Epithelial cell of esophagus (primary cell): ENCODE results near the gene RGS12.

ENCODE experiments used
- DNase-seq: peaks from one replicate; pipeline ENCODE4 v3.0.0; 2010; ENCODE audit warnings: low read depth
- H3K4me3 ChIP-seq: 2 replicates; pipeline ENCODE4 v1.5.1; 2011; ENCODE audit warnings: mild to moderate bottlenecking, low read length, control low read depth
- TF ChIP-seq, protein P1 (sequence below): IDR thresholded peaks from 2 replicates; pipeline ENCODE4 v1.5.1; 2011; ENCODE audit warnings: low read depth, mild to moderate bottlenecking, low read length, control low read depth, inconsistent platforms; ENCODE audit not compliant: insufficient read depth; ENCODE audit errors: missing control alignments

RGS12 gene

DNA sequence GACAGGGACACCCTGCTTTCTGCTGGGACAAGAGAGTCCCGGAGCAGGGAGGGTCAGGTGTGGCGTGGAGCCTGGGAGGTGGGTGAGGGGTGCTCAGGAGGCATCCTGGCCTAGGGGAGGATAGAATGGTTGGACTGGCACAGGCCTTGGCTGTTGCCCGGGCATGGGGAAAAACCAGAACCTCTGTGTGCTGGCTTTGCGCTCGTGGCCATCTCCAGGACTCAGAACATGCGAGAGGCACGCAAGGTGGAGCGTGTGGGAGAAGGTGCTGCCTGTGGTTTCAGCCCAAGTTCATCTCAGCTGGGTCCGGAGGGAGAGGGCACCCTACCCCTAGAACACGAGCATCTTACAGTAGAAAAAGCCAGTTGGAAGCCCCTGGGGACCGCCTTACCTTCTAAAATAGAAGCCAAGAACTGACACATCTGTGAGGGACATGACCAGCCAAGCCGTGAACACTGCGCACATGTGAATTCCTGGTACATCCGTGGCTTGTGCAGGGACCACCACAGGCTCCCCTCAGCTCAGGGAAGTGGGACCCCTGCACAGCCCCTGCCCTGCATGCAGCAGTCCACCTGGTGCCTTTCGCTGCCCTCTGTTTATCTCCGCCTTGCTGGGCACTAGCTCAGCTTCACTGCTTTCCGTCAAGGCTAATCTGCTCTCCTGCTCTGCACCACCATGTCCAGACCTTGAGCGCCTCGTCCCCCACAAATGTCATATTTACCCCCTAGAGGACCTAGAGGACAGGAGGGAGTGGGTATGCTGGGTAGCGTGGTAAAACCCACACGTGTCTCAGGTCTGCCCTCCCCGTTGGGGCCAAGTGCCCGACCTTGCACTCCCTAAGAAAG is 30.4 kb upstream of the RGS12 start:
- DNase-seq = no peak

GRCh38 chr4:3263053-3263875 is 29.6 kb upstream of the RGS12 start:
- TF ChIP-seq, protein P1, sequence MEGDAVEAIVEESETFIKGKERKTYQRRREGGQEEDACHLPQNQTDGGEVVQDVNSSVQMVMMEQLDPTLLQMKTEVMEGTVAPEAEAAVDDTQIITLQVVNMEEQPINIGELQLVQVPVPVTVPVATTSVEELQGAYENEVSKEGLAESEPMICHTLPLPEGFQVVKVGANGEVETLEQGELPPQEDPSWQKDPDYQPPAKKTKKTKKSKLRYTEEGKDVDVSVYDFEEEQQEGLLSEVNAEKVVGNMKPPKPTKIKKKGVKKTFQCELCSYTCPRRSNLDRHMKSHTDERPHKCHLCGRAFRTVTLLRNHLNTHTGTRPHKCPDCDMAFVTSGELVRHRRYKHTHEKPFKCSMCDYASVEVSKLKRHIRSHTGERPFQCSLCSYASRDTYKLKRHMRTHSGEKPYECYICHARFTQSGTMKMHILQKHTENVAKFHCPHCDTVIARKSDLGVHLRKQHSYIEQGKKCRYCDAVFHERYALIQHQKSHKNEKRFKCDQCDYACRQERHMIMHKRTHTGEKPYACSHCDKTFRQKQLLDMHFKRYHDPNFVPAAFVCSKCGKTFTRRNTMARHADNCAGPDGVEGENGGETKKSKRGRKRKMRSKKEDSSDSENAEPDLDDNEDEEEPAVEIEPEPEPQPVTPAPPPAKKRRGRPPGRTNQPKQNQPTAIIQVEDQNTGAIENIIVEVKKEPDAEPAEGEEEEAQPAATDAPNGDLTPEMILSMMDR = no peak
- H3K4me3 ChIP-seq = no peak overlapping the region
- no peak for DNase-seq

More for the DNA sequence above, 30.4 kb upstream of the RGS12 start:
- H3K4me3 ChIP-seq = no peak overlapping the region
- TF ChIP-seq, protein P1 = no peak

- H3K4me3 ChIP-seq = no peak overlapping the region
- no peak for DNase-seq
- TF ChIP-seq, protein P1 = no peak
Observed at GRCh38 chr4:3263876-3264193, 29.0 kb upstream of the RGS12 start.

GRCh38 chr4:3266076-3266475 is 26.7 kb upstream of the RGS12 start:
- TF ChIP-seq, protein P1 = no peak
- no peak for DNase-seq
- no peak overlapping the region for H3K4me3 ChIP-seq

DNA sequence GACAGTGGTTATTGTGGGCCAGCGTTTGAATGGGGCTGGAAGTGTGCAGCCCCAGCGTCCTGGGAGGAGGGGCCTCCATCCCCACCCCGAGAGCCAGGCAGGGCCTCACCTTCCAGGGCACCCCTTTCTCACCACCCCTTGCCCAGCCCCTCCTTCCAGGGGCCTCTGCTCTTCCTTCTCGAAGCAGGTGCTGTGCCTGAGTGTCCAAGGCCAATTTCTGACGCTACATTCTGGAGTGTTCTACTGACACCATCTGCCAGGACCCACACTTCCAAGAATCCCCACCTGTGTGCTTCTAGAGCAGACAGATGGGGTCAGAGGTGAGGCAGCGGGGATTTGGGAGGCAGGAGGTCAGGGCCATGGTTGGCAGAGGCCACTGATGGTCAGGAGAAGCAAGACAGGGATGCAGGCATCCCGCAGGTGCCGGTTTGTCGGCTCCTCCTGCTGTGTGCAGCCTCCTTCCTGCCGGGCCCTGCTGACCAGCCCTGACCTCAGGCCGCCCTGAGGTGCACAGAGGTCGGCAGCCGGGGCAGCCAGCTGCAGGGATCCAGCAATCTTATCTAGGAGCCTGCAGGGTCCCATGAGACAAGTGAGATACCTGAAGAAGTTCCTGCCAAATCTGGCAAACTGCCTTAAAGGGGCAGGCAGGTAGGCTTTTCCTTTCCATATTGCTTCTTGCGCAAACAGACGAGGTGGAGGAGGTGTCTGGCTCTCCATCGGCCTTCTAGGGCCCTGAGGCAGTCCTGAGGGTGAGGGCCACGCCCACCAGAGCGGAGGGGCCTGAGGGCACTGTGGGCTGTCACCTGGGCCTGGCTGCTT is 25.0 kb upstream of the RGS12 start:
- H3K4me3 ChIP-seq = no peak overlapping the region
- TF ChIP-seq, protein P1 = no peak
- no peak for DNase-seq

DNA sequence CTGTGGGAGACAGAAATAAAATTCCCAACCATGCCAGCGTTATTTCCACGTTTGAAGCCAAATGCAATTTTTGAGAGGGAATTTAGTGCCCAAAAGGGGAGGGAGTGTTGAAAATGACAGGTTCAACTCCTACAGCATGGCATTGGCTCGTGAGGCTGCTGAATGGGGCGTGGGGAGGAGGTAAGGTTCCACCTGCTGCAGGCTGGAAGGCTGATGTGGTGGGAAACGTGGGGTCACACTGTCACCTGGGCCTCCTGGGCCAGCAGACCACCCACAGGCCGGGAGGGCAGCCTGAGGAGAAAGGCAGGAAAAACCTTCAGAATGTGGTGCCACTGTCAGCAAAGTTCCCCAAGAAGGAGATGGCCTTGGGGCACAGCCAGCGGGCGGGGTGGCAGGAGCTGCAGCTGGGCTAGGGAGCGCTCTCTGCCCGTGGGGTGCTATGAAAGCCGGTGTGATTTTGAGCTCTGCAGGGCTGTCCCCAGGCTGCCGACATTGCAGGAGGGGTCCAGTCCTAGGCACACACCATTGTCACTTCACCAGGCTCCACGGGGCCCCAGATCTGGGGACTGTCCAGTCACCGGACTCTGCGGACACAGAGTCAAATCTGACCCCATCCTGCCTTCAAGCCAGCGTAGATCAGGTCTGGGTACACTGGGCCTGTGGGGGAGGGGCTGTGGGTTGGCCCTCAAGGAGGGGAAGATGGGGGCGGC is 24.3 kb upstream of the RGS12 start:
- TF ChIP-seq, protein P1 = no peak
- no peak for DNase-seq

More for the DNA sequence above, 24.3 kb upstream of the RGS12 start:
- H3K4me3 ChIP-seq = no peak overlapping the region
